ENCODE results near the gene IRGQ.

Gene IRGQ

DNA sequence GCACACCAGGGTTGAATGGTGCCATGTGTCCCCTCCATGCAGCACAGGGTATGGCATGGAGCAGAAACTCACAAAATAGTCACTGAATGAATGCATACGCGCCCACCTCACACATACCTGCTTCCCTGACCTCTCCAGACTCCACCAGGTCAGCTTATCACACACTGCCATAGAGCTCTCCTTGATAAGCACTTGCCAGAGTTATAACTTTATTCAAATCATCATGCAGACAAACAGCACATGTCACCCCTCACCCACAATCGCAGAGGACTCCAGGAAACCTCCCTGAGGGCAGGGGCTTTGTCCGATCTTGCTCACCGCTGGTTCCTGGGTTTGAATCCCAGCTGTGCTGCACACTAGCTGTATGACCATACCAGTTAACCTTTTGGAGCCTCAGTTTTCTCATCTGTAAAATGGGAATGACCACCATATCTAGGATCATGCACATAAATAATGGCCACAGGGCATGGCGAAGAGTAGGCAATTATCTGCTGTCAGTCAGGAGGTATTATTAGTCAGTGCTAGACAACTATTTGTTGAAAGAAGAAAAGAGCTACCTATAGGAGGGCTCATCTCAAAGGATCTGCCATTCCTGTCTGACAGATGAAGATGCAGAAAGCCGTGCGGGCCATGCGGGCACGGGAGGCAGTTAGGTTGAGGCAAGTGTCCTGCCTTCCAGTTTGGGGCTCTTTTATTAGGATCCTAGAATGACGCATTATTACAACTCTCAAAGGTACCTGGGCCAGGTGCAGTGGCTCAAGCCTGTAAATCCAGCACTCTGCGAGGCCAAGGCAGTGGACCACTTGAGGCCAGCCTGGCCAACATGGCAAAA is 34.6 kb downstream of the IRGQ start:
- peaks cover 40% of the 10 kb centered on the region for H3K36me3 ChIP-seq
- H3K27ac ChIP-seq = no peak overlapping the region
- H3K27me3 ChIP-seq (ENCODE audit: insufficient read depth, low read depth, severe bottlenecking) = no peaks in the 10 kb centered on the region
- DNase-seq = no peak
- H3K4me3 ChIP-seq (ENCODE audit: low read depth, low read length) = no peak overlapping the region
- TF ChIP-seq, protein P1, sequence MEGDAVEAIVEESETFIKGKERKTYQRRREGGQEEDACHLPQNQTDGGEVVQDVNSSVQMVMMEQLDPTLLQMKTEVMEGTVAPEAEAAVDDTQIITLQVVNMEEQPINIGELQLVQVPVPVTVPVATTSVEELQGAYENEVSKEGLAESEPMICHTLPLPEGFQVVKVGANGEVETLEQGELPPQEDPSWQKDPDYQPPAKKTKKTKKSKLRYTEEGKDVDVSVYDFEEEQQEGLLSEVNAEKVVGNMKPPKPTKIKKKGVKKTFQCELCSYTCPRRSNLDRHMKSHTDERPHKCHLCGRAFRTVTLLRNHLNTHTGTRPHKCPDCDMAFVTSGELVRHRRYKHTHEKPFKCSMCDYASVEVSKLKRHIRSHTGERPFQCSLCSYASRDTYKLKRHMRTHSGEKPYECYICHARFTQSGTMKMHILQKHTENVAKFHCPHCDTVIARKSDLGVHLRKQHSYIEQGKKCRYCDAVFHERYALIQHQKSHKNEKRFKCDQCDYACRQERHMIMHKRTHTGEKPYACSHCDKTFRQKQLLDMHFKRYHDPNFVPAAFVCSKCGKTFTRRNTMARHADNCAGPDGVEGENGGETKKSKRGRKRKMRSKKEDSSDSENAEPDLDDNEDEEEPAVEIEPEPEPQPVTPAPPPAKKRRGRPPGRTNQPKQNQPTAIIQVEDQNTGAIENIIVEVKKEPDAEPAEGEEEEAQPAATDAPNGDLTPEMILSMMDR (IDR thresholded peaks at IDR 0.05; ENCODE audit: low read depth, low read length) = no peak
- H3K9me3 ChIP-seq (ENCODE audit: severe bottlenecking) = no peaks in the 10 kb centered on the region

DNA sequence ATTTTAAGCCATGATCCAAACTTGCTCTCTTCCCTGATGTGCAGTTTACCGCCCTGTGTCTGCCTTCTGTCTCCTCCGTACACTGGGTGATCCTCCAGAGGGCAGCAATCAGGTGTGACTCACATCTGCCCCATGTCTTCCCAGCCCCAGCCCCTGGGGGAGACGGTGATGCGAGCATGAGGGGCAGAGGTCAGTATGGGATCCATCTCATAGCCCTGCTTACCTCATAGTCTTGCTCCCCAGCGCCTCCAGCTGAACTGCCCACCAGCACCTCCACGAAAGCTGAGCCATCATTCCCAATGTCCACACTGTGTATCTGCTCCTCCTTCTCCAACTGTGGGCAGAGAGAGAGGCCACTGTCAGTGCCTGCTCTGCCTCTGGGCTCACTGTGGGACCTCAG is 35.2 kb downstream of the IRGQ start:
- no peaks in the 10 kb centered on the region for H3K27me3 ChIP-seq (ENCODE audit: insufficient read depth, low read depth, severe bottlenecking)
- H3K4me3 ChIP-seq (ENCODE audit: low read depth, low read length) = no peak overlapping the region
- peaks cover 46% of the 10 kb centered on the region for H3K36me3 ChIP-seq
- no peak overlapping the region for H3K27ac ChIP-seq
- TF ChIP-seq, protein P1 (IDR thresholded peaks at IDR 0.05; ENCODE audit: low read depth, low read length) = no peak
- DNase-seq = no peak
- H3K9me3 ChIP-seq (ENCODE audit: severe bottlenecking) = no peaks in the 10 kb centered on the region

DNA sequence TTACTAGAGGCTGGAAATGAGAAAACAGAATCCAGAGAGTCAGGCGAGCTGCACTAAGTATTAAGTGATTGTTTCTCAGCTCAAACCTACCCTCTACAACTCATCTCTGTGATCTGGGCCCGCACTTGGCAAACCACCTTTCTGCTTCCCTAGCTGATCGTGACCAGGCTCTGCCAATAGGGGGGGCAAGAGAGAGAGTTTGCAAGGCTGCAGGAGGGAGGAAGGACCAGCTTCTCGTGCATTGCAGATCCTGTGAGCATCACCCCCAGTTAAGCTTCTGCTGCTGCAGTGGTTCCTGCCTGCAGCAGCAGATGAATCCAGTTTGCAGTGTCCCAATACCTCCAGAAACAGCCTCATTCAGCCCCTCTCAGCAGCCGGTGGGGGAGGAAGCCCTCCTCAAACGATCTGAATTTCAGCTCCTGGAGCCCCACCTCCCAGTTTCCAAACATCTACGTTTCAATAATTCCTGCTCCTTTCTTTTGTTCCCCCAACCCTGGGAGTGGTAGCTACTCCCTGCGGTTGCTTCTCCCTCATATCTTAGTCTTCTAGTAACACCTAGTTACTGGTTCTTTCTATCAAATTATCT is 40.7 kb downstream of the IRGQ start:
- TF ChIP-seq, protein P1 (IDR thresholded peaks at IDR 0.05; ENCODE audit: low read depth, low read length) = peak; percentile 84
- peaks cover 57% of the 10 kb centered on the region for H3K36me3 ChIP-seq
- peak; percentile 84 for DNase-seq
- H3K9me3 ChIP-seq (ENCODE audit: severe bottlenecking) = no peaks in the 10 kb centered on the region
- H3K27me3 ChIP-seq (ENCODE audit: insufficient read depth, low read depth, severe bottlenecking) = no peaks in the 10 kb centered on the region
- H3K4me3 ChIP-seq (ENCODE audit: low read depth, low read length) = no peak overlapping the region
- H3K27ac ChIP-seq = no peak overlapping the region; the same call in 1 of the 2 replicates

DNA sequence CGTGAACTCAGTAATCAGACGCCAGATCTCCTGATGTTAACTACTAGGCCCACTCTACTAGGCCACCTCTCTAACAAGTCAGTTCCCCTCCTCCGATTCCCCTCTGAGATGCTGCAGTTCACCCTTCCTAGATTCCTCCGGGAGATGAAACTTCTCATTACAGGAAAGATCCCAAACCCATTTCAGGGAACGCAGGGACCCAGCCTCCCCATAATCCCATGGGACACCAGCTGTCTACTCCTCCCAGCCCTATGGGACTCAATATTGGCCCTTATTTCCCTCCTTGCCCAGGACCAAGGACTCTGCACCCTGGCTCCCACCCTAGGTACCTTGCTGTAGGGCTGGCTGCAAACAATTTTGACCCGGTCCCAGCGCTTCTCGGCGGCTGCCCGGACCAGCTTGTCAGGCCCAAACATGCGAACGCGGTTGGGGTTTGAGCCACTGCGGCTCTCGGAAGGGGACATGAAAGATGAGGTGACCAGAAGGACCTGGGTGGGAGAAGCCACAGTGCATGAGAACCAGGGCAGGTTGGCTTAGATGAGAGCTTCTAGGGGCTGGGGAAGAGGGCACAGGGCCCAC is 41.5 kb downstream of the IRGQ start:
- Histone ChIP-seq H3K36me3 (peaks cover 60% of the 10 kb centered on the region), H3K4me3 (ENCODE audit: low read depth, low read length) (no peak overlapping the region), H3K9me3 (ENCODE audit: severe bottlenecking) (no peaks in the 10 kb centered on the region), H3K27ac (peak overlapping the region; percentile 70; the same call in 1 of the 2 replicates), H3K27me3 (ENCODE audit: insufficient read depth, low read depth, severe bottlenecking) (no peaks in the 10 kb centered on the region)
- DNase-seq = no peak
- TF ChIP-seq, protein P1 (IDR thresholded peaks at IDR 0.05; ENCODE audit: low read depth, low read length) = no peak

DNA sequence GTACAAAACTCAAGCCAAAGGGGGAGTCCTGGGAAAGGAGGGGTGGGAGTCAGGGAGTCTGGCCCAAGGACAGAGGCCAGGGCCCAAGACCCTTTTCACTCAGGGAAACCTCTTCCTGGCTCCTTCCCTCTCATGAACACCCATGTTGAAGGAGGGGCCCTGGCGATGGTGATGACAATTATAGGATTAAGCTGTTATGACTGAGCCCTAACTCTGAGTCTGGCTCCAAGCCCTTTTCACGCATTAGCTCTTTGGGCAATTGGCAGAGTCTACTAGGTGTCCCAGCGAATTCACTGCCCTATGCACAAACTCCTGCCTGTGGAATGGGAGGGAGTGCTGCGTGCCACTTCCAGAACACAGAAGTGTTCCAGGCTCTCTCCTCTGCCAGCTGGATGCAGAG is 42.3 kb downstream of the IRGQ start:
- H3K4me3 ChIP-seq (ENCODE audit: low read depth, low read length) = no peak overlapping the region
- H3K36me3 ChIP-seq = peaks cover 67% of the 10 kb centered on the region
- TF ChIP-seq, protein P1 (IDR thresholded peaks at IDR 0.05; ENCODE audit: low read depth, low read length) = no peak
- H3K27ac ChIP-seq = peak overlapping the region; percentile 70
- no peaks in the 10 kb centered on the region for H3K27me3 ChIP-seq (ENCODE audit: insufficient read depth, low read depth, severe bottlenecking)
- no peaks in the 10 kb centered on the region for H3K9me3 ChIP-seq (ENCODE audit: severe bottlenecking)
- peak; percentile 36 for DNase-seq
